OCI-LY7 (cell line): ENCODE results near the gene MIS18A. TPM values are rescaled to one million over a fixed set of nuclear protein-coding genes. Genes with fewer than 3 reads are reported as not detected.

ENCODE experiments used
- total RNA-seq, 2 experiments: library from RNA; depleted of rRNA in 1 of 2; stranded (reverse); fragments of >200 nt in 1 of 2; shearing (Covaris generic) in 1 of 2; gene quantifications; 2 replicates each; pipeline ENCODE4 v1.2.3, GENCODE V29; 2014 to 2022

Gene MIS18A
- total RNA-seq, 2 experiments from 2014 or later: 25.2 to 53.0 TPM

Other genes starting within 250 kb of the MIS18A start
- not detected in 2 replicates for gene MRAP, start 19.8 kb upstream of the MIS18A start, total RNA-seq (2014; rRNA removed; shearing (Covaris generic))
- gene MRAP, start 19.8 kb upstream of the MIS18A start, total RNA-seq (2022): not detected in 2 replicates
- gene URB1, start 114.0 kb upstream of the MIS18A start, total RNA-seq (2014; rRNA removed; shearing (Covaris generic)): 19.4 and 20.8 TPM in 2 replicates
- gene URB1, start 114.0 kb upstream of the MIS18A start, total RNA-seq (2022): 23.4 and 25.4 TPM in 2 replicates
- gene EVA1C, start 133.7 kb upstream of the MIS18A start, total RNA-seq (2014; rRNA removed; shearing (Covaris generic)): not detected in 2 replicates
- not detected in 2 replicates for gene EVA1C, start 133.7 kb upstream of the MIS18A start, total RNA-seq (2022)